GM12878 (cell line): ENCODE data around the gene SLU7. TPM values are rescaled to one million over a fixed set of nuclear protein-coding genes. Genes with fewer than 3 reads are reported as not detected.

Experiments
- ATAC-seq: fragments of 200-7000 bp; cut with Tn5 transposase; 3 replicates; pipeline ENCODE4 v1.9.1; 2020; ENCODE audit warnings: mild to moderate bottlenecking, moderate library complexity
- BruUV-seq: library from RNA; stranded (reverse); fragments of 400-500 nt; replicated peaks from 2 replicates; lab custom pipeline; 2021; lab: Mats Ljungman, UMichigan
- CTCF ChIA-PET: fragments of 300-600 bp; sonication (Branson Sonifier 250); formaldehyde crosslinking; extraction: SDS; loops from one replicate; lab custom pipeline; 2021; ENCODE audit warnings: inconsistent platforms; lab: Yijun Ruan, JAX
- POLR2A ChIA-PET: fragments of 350-600 bp; formaldehyde crosslinking; extraction: SDS; loops from one replicate; lab custom pipeline; 2021; ENCODE audit warnings: inconsistent platforms; lab: Charles Lee
- RAD21 ChIA-PET: fragments of 300-600 bp; sonication (Branson Sonifier 250); formaldehyde crosslinking; loops from one replicate; lab custom pipeline; 2023; ENCODE audit warnings: antibody characterized with exemption; ENCODE audit not compliant: unreplicated experiment; lab: Charles Lee
- SMC1A ChIA-PET: fragments of 300-600 bp; sonication (Branson Sonifier 250); formaldehyde crosslinking; loops from one replicate; lab custom pipeline; 2023; ENCODE audit not compliant: unreplicated experiment, uncharacterized antibody; lab: Charles Lee
- DNase-seq: peaks from one replicate; pipeline ENCODE4 v3.0.0-alpha.2; 2011; ENCODE audit warnings: low read depth, low spot score
- FAIRE-seq: peaks from 3 replicates; lab custom pipeline; 2011; peaks lifted over from hg19 to GRCh38; lab: Jason Lieb, UNC
- H2AFZ ChIP-seq: 2 replicates; pipeline ENCODE4 v1.6.0; 2011; ENCODE audit warnings: low read depth, low read length, control low read depth; ENCODE audit not compliant: control insufficient read depth
- H3K27ac ChIP-seq: 2 replicates; pipeline ENCODE4 v1.5.1; 2011; ENCODE audit warnings: control low read depth; ENCODE audit not compliant: control insufficient read depth, insufficient read depth
- H3K27me3 ChIP-seq, 2 experiments: replicated peaks in 1 of 2; 2 replicates each; pipeline versions ENCODE4 v1.6.0 to v1.6.1; 2011; ENCODE audit warnings: low read length in 1 of 2; ENCODE audit not compliant: control insufficient read depth in 2 of 2, insufficient read depth in 2 of 2
- H3K36me3 ChIP-seq, 2 experiments: 2 replicates each; pipeline ENCODE4 v1.5.1; 2011; ENCODE audit warnings: low read length in 1 of 2; ENCODE audit not compliant: control insufficient read depth in 2 of 2, insufficient read depth in 2 of 2
- H3K4me1 ChIP-seq: 2 replicates; pipeline ENCODE4 v1.6.1; 2011; ENCODE audit warnings: mild to moderate bottlenecking, low read length, moderate library complexity, mixed read lengths; ENCODE audit not compliant: control insufficient read depth, insufficient read depth
- H3K4me2 ChIP-seq: 2 replicates; pipeline ENCODE4 v1.6.0; 2011; ENCODE audit warnings: control low read depth; ENCODE audit not compliant: control insufficient read depth, insufficient read depth
- H3K4me3 ChIP-seq: fragments of 200-600 bp; sonication (generic); 2 replicates; pipeline ENCODE4 v1.5.1; 2016
- H3K79me2 ChIP-seq: 2 replicates; pipeline ENCODE4 v1.6.0; 2011; ENCODE audit warnings: low read length; ENCODE audit not compliant: control insufficient read depth, insufficient read depth
- H3K9ac ChIP-seq: 2 replicates; pipeline ENCODE4 v1.8.0; 2011; ENCODE audit warnings: low read length, control low read depth, mixed read lengths; ENCODE audit not compliant: control insufficient read depth, insufficient read depth
- H3K9me3 ChIP-seq: replicated peaks from 3 replicates; pipeline ENCODE4 v1.5.1; 2011; ENCODE audit warnings: mild to moderate bottlenecking, low read length; ENCODE audit not compliant: control insufficient read depth, insufficient read depth
- H4K20me1 ChIP-seq: 2 replicates; pipeline ENCODE4 v1.6.0; 2011; ENCODE audit not compliant: control insufficient read depth, insufficient read depth
- ATF3 ChIP-seq: IDR thresholded peaks from 2 replicates; pipeline ENCODE4 v1.6.1; 2011; ENCODE audit warnings: low read depth, mild to moderate bottlenecking, low read length, moderate library complexity, borderline replicate concordance; ENCODE audit errors: extremely low read depth
- BACH1 ChIP-seq: fragments of 450-650 bp; IDR thresholded peaks from 2 replicates; pipeline ENCODE4 v1.6.1; 2017; ENCODE audit warnings: mild to moderate bottlenecking, borderline replicate concordance
- BHLHE40 ChIP-seq, 2 experiments: fragments of 450-650 bp in 1 of 2; IDR thresholded peaks; 2 replicates each; pipeline ENCODE4 v1.6.1; 2011 to 2017; ENCODE audit warnings: low read depth in 2 of 2, borderline replicate concordance in 1 of 2, improper control_type of control experiment in 1 of 2, low read length in 1 of 2, mild to moderate bottlenecking in 1 of 2
- EP300 ChIP-seq, 2 experiments: fragments of 150-350 bp in 1 of 2; IDR thresholded peaks; 2 replicates each; pipeline ENCODE4 v1.6.1; 2011 to 2012; ENCODE audit warnings: low read depth in 2 of 2, low read length in 2 of 2, borderline replicate concordance in 1 of 2, improper control_type of control experiment in 1 of 2, inconsistent platforms in 1 of 2; ENCODE audit not compliant: control insufficient read depth in 1 of 2
- HDAC2 ChIP-seq: fragments of 200-600 bp; sonication (generic); IDR thresholded peaks from 2 replicates; pipeline ENCODE4 v1.6.1; 2017
- JUNB ChIP-seq: IDR thresholded peaks from 2 replicates; pipeline ENCODE4 v1.6.1; 2016; ENCODE audit warnings: antibody characterized with exemption, mild to moderate bottlenecking
- MAX ChIP-seq: IDR thresholded peaks from 2 replicates; pipeline ENCODE4 v1.6.1; 2012; ENCODE audit warnings: low read depth, low read length, improper control_type of control experiment
- RAD51 ChIP-seq: fragments of 450-650 bp; IDR thresholded peaks from 2 replicates; pipeline ENCODE4 v1.6.1; 2016; ENCODE audit warnings: moderate library complexity, mild to moderate bottlenecking, inconsistent platforms
- SMAD1 ChIP-seq: fragments of 450-650 bp; IDR thresholded peaks from 2 replicates; pipeline ENCODE4 v1.6.1; 2018; ENCODE audit warnings: mild to moderate bottlenecking, low read depth; ENCODE audit not compliant: partially characterized antibody
- SMARCA5 ChIP-seq: fragments of 450-650 bp; IDR thresholded peaks from 2 replicates; pipeline ENCODE4 v1.6.1; 2017; ENCODE audit warnings: mild to moderate bottlenecking
- STAT3 ChIP-seq: IDR thresholded peaks from 2 replicates; pipeline ENCODE4 v1.6.1; 2011; ENCODE audit warnings: low read depth, low read length, improper control_type of control experiment
- USF1 ChIP-seq: IDR thresholded peaks from 2 replicates; pipeline ENCODE4 v1.6.1; 2011; ENCODE audit warnings: borderline replicate concordance, low read depth, mild to moderate bottlenecking, moderate library complexity, mixed read lengths, low read length; ENCODE audit not compliant: insufficient read depth; ENCODE audit errors: extremely low read length
- ZBED1 ChIP-seq: IDR thresholded peaks from 2 replicates; pipeline ENCODE4 v1.6.1; 2016; ENCODE audit warnings: borderline replicate concordance
- WGBS: methylation state at CpG from one replicate; pipeline ENCODE4 v1.1.6; 2016; ENCODE audit warnings: low lambda C conversion rate; ENCODE audit not compliant: insufficient replicate concordance, insufficient coverage; ENCODE audit errors: missing lambda C conversion rate; 5-methylcytosine and 5-hydroxymethylcytosine counted together
- in situ Hi-C: fragments of 300-500 bp; cut with MboI; formaldehyde crosslinking; loops from 9 replicates; pipeline ENCODE4 v1.14.3; 2018; ENCODE audit warnings: mixed read lengths
- intact Hi-C: fragments of 100-400 bp; cut with micrococcal nuclease; formaldehyde crosslinking; loops from one replicate; pipeline ENCODE4 v1.14.2; 2022; ENCODE audit not compliant: unreplicated experiment
- polyA plus RNA-seq, 11 experiments: library from polyadenylated mRNA; depleted of rRNA in 4 of 11; unstranded in 6 of 11; stranded (reverse) in 5 of 11; fragments of >200 nt; fragmentation: Nextera tagmentation in 4 of 11; fragmentation: Illumina TruSeq in 1 of 11; extraction: Ambion mirVana in 4 of 11; extraction: Trizol in 1 of 11; gene quantifications; 1 replicate in 1 of 11; 2 replicates in 10 of 11; pipeline versions ENCODE4 v1.2.1 to v1.2.3, GENCODE V29; 2011 to 2016; ENCODE audit warnings: inconsistent platforms in 2 of 11, missing spikeins in 2 of 11, low read depth in 1 of 11
- total RNA-seq, 4 experiments: library from RNA; depleted of rRNA in 3 of 4; stranded (reverse); fragments of >200 nt in 3 of 4; fragmentation: Illumina TruSeq in 1 of 4; extraction: Trizol in 1 of 4; gene quantifications; 2 replicates each; pipeline versions ENCODE4 v1.2.1 to v1.2.3, GENCODE V29; 2013 to 2021

Gene SLU7
- total and polyA plus RNA-seq, 10 of the 15 experiments (the other 5 are each of a cell fraction or from before 2014, with no cell fraction given), result 32.7 to 55.2 (median 46.6) TPM

GRCh38 chr5:160466889-160467554, 48.1 kb upstream of the SLU7 start:
- no peaks in the 10 kb centered on the region for H4K20me1 ChIP-seq

More at GRCh38 chr5:160466889-160467554, 48.1 kb upstream of the SLU7 start:
- Histone ChIP-seq H3K36me3 (no peaks in the 10 kb centered on the region; a peak in 1 of 4 replicates), H3K9ac (peak overlapping the region; percentile 91), H3K4me2 (peak overlapping the region; percentile 94), H2AFZ (no peak overlapping the region; the same call in 1 of the 2 replicates), H3K27ac (peak overlapping the region; percentile 96), H3K9me3 (no peaks in the 10 kb centered on the region), H3K27me3 (no peaks in the 10 kb centered on the region), H3K4me1 (peaks cover 37% of the 10 kb centered on the region), H3K4me3 (peak overlapping the region; percentile 45), H3K79me2 (peaks cover 74% of the 10 kb centered on the region)
- 0 out of 2 replicates have a peak, but pooled peaks have one; percentile 1 for TF ChIP-seq BACH1
- no peak for TF ChIP-seq SMARCA5
- TF ChIP-seq ATF3, result peak; percentile 18; the same call in 1 of the 2 replicates
- peak; percentile 88 for TF ChIP-seq RAD51
- TF ChIP-seq EP300 (IDR thresholded peaks at IDR 0.05; ENCODE audit: borderline replicate concordance in 1 of 2, control insufficient read depth in 1 of 2, low read depth in 2 of 2, low read length in 2 of 2), result 0 out of 4 replicates have a peak, but pooled peaks of 1 of the 2 experiments have one; percentile 28
- TF ChIP-seq JUNB, result 0 out of 2 replicates have a peak, but pooled peaks have one; percentile 2
- peak; percentile 20 for TF ChIP-seq SMAD1
- no peak for TF ChIP-seq MAX
- no peak for TF ChIP-seq ZBED1
- TF ChIP-seq STAT3, result 0 out of 2 replicates have a peak, but pooled peaks have one; percentile 47
- peak; percentile 31 for TF ChIP-seq USF1
- 0 out of 2 replicates have a peak, but pooled peaks have one; percentile 11 for TF ChIP-seq HDAC2
- TF ChIP-seq BHLHE40 (IDR thresholded peaks at IDR 0.05; ENCODE audit: borderline replicate concordance in 1 of 2, low read depth in 2 of 2, low read length in 1 of 2), result peak; percentile 65 to 77
- no peak for FAIRE-seq
- ATAC-seq, result peak; percentile 3
- TSS peak; percentile 98 for BruUV-seq
- ChIA-PET POLR2A (interaction anchor here (0.7 to 6.2 kb wide), 16 partner anchors 8 to 47 kb away, joined by 4 to 156 read pairs (median 13); partner anchors contain the start of genes PTTG1 and SLU7), RAD21 (interaction anchor here (0.7 to 9.8 kb wide), 20 partner anchors 8 to 493 kb away, joined by 3 to 329 read pairs (median 7); partner anchors contain the start of genes PTTG1 and SLU7), CTCF (interaction anchor here (0.7 to 9.8 kb wide), 16 partner anchors 8 to 47 kb away, joined by 3 to 230 read pairs (median 4); partner anchors contain the start of gene SLU7), SMC1A (interaction anchor here (0.7 to 15.7 kb wide), 19 partner anchors 8 to 1008 kb away, joined by 3 to 511 read pairs (median 8); partner anchors contain the start of genes PTTG1 and SLU7)
- in situ Hi-C loops (no loop called here), intact Hi-C loops (loop anchor here (1.0 to 10.0 kb wide), 4 partner anchors 8 to 1262 kb away; partner anchors contain the start of gene RNF145)
- DNase-seq, result no peak
- WGBS, result under 1% methylated on average over 9 of the region's 9 CpGs
